ENCODE data around the gene PTBP1.

DNA sequence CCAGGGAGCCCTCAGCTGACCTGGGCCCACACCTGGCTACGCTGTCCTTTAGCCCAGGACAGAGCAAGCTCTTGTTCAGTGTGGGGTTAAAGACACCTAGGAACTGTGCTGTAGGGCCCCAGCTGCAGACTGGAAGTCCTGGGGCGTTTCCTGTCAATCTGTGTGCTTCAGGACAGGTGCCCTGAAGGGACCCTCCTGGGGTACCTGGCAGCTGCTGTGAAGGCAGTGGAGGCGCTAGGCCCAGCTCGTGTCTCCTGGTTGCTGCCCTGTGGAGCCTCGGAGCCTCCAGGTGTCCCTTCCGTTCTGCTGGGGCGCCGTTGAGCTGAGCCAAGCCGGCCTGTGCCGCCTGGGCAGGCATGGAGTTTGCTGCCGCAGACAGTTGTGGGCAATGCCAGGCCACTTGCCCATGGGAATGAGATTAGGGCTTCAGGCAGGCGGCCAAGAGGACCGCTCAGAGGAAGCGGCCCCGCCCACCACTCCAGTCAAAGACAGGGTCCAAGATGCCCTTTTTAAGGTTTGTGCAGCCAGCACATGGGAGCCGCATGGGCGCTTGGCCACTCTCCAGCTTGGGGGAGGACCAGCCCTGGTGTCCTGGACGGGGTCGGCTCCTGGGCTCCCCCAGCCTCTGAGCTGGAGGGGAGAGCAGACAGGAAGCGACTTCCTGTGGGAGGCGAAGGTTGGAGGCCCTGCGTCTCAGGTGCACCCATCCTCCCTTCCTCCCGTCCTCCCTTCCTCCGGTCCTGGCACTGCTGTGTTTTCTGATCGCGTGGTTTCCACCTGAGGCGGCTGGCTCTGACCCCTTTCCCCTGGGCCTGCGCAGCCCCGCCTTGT, 4.0 kb downstream of the PTBP1 start:
- TF ChIP-seq, protein P1, sequence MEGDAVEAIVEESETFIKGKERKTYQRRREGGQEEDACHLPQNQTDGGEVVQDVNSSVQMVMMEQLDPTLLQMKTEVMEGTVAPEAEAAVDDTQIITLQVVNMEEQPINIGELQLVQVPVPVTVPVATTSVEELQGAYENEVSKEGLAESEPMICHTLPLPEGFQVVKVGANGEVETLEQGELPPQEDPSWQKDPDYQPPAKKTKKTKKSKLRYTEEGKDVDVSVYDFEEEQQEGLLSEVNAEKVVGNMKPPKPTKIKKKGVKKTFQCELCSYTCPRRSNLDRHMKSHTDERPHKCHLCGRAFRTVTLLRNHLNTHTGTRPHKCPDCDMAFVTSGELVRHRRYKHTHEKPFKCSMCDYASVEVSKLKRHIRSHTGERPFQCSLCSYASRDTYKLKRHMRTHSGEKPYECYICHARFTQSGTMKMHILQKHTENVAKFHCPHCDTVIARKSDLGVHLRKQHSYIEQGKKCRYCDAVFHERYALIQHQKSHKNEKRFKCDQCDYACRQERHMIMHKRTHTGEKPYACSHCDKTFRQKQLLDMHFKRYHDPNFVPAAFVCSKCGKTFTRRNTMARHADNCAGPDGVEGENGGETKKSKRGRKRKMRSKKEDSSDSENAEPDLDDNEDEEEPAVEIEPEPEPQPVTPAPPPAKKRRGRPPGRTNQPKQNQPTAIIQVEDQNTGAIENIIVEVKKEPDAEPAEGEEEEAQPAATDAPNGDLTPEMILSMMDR (IDR thresholded peaks at IDR 0.05) = no peak
- TF ChIP-seq POLR2A (IDR thresholded peaks at IDR 0.05) = no peak
